ENCODE data around the gene LRIG3.

LRIG3 gene

GRCh38 chr12:58882826-58883225 is 37.5 kb downstream of the LRIG3 start:
- no peak for DNase-seq (ENCODE audit: low read depth)
- H3K4me3 ChIP-seq (replicated peaks; ENCODE audit: low read depth, low read length): no peak overlapping the region
- TF ChIP-seq CTCF (IDR thresholded peaks at IDR 0.05; ENCODE audit: low read length, missing control alignments): no peak

GRCh38 chr12:58881816-58882215 is 38.5 kb downstream of the LRIG3 start:
- DNase-seq (ENCODE audit: low read depth): no peak
- H3K4me3 ChIP-seq (replicated peaks; ENCODE audit: low read depth, low read length): no peak overlapping the region
- no peak for TF ChIP-seq CTCF (IDR thresholded peaks at IDR 0.05; ENCODE audit: low read length, missing control alignments)

GRCh38 chr12:58880639-58881038 is 39.7 kb downstream of the LRIG3 start:
- no peak for DNase-seq (ENCODE audit: low read depth)
- no peak for TF ChIP-seq CTCF (IDR thresholded peaks at IDR 0.05; ENCODE audit: low read length, missing control alignments)
- no peak overlapping the region for H3K4me3 ChIP-seq (replicated peaks; ENCODE audit: low read depth, low read length)

- H3K4me3 ChIP-seq (replicated peaks; ENCODE audit: low read depth, low read length): no peak overlapping the region
- TF ChIP-seq CTCF (IDR thresholded peaks at IDR 0.05; ENCODE audit: low read length, missing control alignments): no peak
- DNase-seq (ENCODE audit: low read depth): peak; percentile 57
Measured at GRCh38 chr12:58877243-58877743, 43.0 kb downstream of the LRIG3 start.

- DNase-seq (ENCODE audit: low read depth): no peak
- no peak for TF ChIP-seq CTCF (IDR thresholded peaks at IDR 0.05; ENCODE audit: low read length, missing control alignments)
- no peak overlapping the region for H3K4me3 ChIP-seq (replicated peaks; ENCODE audit: low read depth, low read length)
Measured at GRCh38 chr12:58873496-58873895, 46.8 kb downstream of the LRIG3 start.

GRCh38 chr12:58871556-58871955 is 48.7 kb downstream of the LRIG3 start:
- TF ChIP-seq CTCF (IDR thresholded peaks at IDR 0.05; ENCODE audit: low read length, missing control alignments): no peak
- no peak overlapping the region for H3K4me3 ChIP-seq (replicated peaks; ENCODE audit: low read depth, low read length)
- no peak for DNase-seq (ENCODE audit: low read depth)

- DNase-seq (ENCODE audit: low read depth): no peak
- no peak for TF ChIP-seq CTCF (IDR thresholded peaks at IDR 0.05; ENCODE audit: low read length, missing control alignments)
Measured at GRCh38 chr12:58870595-58870994, 49.7 kb downstream of the LRIG3 start.

More at GRCh38 chr12:58870595-58870994, 49.7 kb downstream of the LRIG3 start:
- no peak overlapping the region for H3K4me3 ChIP-seq (replicated peaks; ENCODE audit: low read depth, low read length)

Data from fibroblast of pulmonary artery (primary cell).